ENCODE measurements around the gene ANAPC7.
"Not testable (repeated sequence)": the region's sequence is repeated elsewhere in the genome, so short reads cannot be mapped to it uniquely, and the experiment has no call there.

The ANAPC7 gene

DNA sequence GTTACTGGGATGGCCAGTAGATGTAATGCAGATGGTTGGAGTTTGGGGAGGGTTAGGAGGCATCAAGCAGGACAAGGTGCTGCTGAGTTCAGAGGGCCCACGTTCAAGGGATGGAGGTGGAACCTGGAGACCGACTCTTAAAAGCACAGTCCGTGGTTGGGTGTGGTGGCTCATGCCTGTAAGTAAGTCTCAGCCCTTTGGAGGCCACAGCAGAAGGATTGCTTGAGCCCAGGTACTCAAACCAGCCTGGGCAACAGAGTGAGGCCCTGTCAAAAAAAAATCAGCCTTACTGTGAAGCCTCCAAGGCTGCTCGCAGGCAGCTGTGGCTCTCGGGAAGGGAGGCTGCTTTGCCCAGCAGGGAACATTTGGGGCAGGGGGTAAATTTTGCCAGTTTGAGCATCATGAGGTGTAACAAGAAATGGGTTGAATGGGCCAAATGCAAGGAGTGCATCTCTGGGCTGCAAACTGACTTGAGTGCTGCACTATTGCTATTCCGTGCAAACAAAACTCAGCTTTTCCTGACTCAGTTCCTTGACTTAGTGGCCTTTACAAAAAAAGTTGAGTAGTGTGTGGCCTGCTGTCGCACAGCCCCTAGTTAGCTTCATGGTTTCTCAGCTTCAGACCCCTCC lies 55.0 kb downstream of the ANAPC7 start:
- no peak for DNase-seq (ENCODE audit: low read depth)

DNA sequence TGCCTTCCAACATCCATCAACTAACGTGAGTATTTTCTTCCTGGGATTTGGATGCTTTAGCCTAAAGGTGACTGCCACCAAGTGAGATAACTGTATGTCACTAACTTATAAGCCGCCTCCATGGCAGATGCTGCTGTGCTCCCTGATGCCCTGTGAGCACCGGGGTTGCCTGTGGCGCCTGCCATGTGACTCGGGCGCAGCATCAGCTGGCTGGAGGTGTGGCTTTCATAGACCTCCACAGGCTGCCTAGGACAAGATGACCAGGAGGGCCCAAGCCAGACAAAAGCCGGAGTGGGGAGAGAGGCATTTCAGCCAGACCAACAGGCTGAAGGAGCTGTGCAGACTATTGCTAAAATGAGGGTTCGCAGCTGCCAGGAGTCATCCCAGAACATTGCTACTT lies 55.7 kb downstream of the ANAPC7 start:
- DNase-seq (ENCODE audit: low read depth) = no peak

DNA sequence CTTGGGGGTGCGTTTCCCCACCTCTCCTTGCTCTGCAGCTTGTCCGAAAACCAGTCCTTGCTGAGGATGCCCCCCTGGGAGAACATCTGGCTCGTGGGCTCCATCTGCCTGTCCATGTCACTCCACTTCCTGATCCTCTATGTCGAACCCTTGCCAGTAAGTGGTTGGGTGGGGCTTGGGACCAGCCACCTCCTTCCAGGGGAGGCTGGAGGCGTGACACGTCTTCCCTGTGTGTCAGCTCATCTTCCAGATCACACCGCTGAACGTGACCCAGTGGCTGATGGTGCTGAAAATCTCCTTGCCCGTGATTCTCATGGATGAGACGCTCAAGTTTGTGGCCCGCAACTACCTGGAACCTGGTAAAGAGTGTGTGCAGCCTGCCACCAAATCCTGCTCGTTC lies 57.5 kb downstream of the ANAPC7 start:
- no peak for DNase-seq (ENCODE audit: low read depth)

DNA sequence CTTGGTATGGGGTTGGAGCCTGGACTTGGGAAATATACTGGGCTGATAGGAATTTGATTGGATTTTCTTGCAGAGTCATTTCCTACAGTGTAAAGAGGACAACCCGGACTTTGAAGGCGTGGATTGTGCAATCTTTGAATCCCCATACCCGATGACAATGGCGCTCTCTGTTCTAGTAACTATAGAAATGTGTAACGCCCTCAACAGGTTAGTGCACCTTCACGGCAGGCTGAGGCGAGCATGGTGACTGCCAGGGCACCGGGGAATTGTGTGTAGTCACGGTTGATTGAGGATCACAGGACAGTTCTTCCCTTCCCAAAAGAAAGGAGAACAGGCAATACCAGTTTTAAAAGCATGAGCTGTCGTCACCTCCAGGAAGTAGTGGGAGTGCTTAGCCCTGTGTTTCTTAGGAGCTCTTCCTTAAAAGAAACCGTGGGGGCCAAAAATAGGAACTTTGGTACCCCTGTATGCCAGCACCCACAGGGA lies 58.3 kb downstream of the ANAPC7 start:
- DNase-seq (ENCODE audit: low read depth) = no peak

DNA sequence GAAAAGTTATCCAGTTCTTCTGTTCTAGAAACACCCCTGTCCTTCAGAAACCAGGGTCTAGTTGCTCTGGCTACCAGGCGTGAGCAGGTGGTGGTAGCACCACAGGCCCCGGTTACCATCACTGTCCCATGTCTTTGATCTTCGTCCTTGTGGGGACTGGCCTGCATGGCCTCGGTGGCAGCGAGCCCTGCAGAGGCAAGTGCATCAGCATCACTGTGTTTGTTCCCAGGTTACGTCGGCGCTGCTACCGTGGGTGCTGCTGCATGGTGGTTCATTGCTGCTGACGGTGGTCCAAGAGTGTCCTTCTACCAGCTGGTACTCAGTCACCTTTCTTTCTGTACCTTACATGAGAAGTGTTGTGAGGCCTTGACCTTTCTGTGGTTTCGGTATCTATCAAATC lies 58.9 kb downstream of the ANAPC7 start:
- DNase-seq (ENCODE audit: low read depth) = no peak

DNA sequence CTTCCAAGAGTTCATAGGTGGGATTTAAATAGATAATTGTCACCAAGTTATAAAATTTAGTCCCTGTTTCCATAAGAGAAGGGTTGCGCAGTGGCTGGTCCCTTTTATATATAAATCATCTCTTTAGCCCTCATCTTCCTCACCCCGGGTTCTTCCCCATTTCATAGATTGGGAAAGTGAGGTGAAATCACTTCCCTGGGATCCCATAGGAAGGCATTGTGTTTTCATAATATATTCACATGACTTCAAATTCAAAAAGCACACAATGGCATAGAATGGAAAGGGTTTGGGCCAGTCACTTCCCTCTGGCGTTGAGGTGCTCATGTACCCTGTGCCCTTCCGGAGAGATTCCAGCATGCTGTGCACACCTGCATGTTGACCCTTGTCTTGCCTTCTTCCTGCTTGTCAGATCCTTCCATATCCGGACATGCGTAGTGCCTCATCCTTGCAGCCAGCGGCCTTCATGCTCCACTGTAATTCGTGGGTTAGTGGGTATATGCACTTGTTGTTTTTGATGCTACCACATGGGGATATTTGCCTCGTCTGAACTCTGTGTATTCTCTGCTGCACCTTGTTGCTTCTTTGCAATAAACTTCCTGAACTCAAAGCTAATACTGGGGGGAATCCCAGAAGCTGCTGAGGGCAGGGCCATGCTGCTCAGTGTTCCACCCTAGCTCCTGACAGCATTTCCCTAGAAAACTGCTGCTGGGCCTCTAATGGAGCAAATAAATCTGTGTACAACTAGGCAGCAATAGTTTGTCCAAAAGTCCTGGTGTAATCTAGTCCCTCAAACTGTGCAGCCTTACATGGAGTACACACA lies 59.6 kb downstream of the ANAPC7 start:
- DNase-seq (ENCODE audit: low read depth) = no peak

DNA sequence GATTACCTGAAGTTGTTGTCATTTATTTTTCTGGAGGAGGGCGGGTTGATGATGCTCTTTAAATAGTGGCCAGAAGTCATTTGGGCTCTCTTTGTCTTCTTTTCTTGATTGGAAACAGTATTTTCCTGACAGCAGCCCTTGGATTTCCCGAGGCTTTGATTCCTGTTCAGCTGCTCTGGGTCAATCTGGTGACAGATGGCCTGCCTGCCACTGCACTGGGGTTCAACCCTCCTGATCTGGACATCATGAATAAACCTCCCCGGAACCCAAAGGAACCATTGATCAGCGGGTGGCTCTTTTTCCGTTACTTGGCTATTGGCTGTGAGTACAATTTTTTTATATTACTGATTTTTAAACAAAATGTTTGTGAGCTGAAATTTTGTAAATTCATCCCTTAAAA lies 60.4 kb downstream of the ANAPC7 start:
- DNase-seq (ENCODE audit: low read depth) = no peak

DNA sequence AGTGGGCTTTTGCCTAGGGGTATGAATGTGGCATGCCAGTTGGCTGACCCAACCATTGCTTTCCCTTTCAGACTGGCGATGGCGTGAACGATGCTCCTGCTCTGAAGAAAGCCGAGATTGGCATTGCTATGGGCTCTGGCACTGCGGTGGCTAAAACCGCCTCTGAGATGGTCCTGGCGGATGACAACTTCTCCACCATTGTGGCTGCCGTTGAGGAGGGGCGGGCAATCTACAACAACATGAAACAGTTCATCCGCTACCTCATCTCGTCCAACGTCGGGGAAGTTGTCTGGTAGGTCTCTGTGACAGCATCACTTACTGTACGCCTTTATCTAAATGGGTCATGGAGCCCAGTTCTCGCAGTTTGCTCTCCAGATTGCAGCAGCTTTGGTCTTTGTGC lies 61.4 kb downstream of the ANAPC7 start:
- no peak for DNase-seq (ENCODE audit: low read depth)

DNA sequence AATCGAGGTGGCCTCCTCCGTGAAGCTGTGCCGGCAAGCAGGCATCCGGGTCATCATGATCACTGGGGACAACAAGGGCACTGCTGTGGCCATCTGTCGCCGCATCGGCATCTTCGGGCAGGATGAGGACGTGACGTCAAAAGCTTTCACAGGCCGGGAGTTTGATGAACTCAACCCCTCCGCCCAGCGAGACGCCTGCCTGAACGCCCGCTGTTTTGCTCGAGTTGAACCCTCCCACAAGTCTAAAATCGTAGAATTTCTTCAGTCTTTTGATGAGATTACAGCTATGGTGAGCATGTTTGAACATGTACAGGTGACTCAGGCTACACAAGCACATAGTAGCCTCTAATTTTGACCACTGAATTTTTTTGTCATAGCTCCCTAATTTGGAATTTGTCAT lies 62.8 kb downstream of the ANAPC7 start:
- no peak for DNase-seq (ENCODE audit: low read depth)

DNA sequence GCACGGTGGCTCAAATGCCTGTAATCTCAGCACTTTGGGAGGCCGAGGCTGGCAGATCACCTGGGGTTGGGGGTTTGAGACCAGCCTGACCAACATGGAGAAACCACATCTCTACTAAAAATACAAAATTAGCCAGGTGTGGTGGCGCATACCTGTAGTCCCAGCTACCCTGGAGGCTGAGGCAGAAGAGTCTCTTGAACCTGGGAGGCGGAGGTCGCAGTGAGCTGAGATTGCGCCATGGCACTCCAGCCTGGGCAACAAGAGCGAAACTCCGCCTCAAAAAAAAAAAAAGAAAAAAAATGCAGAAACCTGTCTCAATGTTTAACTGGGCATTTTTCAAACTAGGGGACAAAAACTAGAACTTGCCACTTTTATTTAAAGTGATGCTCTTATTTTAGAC lies 63.2 kb downstream of the ANAPC7 start:
- not testable (repeated sequence) for DNase-seq (ENCODE audit: low read depth)

DNA sequence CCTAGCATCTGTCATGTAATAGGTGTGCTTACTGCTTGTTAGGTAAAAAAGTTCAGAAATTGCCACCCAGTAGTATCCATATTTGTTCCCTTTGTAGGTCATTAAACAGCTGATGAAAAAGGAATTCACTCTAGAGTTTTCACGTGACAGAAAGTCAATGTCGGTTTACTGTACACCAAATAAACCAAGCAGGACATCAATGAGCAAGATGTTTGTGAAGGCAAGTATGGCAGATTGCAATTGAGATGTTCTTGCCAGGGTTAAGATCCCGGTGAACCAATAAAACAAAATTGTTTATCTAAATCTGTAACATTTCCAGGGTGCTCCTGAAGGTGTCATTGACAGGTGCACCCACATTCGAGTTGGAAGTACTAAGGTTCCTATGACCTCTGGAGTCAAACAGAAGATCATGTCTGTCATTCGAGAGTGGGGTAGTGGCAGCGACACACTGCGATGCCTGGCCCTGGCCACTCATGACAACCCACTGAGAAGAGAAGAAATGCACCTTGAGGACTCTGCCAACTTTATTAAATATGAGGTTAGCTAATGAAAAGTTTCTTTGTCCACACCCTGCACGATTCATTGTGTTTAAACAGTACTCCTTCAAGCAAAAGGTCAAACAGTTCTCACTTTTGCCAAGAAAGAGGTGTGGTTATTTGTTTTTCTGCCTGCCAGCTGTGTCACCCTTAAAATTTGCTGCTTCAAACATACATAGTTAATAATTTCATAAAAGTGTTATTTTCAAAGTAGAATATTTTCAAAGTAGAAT lies 64.1 kb downstream of the ANAPC7 start:
- no peak for DNase-seq (ENCODE audit: low read depth)

DNA sequence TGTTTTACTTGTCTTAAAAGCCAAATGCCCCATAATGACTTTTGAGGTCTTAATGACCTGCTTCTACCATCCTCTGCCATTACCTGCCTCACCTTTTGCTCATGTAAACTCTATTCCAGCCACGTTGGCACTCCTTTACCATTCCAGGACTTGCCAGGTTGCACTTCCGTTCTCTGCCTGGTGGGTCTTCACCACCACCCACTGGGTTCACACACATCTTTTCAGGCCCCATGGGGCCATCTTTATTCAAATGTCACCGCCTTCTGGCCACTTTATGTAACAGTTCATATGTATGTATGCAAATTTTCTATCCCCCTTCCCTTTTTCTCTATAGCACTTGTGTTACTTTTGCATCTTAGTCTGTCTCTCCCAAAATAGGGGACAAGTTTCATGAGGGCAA lies 64.8 kb downstream of the ANAPC7 start:
- no peak for DNase-seq (ENCODE audit: low read depth)

DNA sequence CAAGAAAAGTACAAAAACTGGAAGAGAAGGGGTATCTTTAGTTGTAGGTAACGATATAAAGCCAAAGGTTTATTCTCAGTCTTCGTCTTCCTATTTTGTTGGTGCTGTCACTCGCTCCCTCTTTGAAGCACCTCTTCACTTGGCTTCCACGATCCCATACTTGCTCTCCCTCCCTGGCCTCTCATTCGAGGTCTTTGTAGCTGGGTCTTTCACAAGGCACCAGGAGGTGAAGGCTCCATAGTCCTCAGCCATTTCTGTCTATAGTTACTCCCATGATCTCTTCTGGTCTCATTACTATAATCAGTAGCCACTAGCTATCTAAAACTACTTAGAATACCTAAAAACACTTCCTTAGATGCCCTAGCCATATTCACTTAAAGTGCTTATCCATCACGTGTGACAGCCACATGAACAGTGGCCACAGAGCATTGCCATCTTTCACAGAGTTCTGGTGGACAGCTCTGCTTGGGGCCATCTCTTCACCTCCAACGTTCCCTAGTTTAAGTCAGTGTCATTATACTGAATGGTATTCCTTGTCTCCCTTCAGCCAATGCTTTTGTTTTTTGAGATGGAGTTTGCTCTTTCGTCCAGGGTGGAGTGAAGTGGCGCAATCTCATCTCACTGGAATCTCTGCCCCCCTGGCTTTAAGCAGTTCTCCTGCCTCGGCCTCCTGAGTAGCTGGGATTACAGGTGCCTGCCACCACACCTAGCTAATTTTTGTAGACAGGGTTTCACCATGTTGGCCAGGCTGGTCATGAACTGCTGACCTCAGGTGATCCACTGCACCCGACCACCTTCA lies 65.4 kb downstream of the ANAPC7 start:
- no peak for DNase-seq (ENCODE audit: low read depth)

DNA sequence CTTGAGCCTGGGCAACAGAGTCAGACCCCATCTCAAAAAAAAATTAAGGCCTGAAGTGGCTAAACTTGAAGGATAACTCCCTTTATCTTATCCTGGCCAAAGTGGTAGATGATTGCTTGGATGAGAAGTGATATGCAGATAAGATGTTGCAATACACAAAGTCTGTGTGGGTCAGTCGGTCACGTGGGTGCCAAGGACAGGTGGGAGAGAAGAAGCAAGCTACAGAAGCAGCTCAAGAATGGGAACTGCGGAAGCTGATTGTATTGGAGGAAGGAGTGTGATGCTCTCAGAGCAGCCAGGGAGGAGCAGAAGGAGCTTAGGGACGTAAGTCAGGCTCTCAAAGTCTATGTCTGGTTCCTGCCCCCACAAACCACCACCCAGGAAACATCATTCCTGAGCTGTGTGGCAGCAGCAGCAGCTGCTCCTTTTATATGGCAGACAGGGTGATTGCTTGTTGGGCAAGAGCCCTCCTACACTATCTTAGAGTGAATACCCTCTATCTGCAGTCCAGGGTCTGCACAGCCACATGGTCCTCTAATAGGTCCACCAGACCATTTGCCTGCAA lies 67.9 kb downstream of the ANAPC7 start:
- DNase-seq (ENCODE audit: low read depth) = no peak

DNA sequence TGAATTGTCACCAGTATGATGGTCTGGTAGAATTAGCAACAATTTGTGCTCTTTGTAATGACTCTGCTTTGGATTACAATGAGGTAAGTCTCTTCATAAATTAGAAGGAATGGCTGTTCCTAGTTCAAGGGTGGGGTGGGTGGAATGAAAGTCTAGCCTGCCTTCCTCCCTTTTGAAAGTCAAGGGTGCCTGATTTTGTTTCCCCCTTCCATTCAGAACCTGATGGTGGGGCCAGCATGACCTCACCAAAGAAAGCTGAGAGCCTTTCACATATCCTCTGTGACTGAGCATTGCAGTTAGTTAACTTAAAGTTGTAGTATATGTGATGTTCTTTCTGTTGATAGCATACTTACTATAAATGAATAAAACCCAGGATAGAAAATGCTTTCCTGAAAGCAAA lies 70.3 kb downstream of the ANAPC7 start:
- DNase-seq (ENCODE audit: low read depth) = no peak

DNA sequence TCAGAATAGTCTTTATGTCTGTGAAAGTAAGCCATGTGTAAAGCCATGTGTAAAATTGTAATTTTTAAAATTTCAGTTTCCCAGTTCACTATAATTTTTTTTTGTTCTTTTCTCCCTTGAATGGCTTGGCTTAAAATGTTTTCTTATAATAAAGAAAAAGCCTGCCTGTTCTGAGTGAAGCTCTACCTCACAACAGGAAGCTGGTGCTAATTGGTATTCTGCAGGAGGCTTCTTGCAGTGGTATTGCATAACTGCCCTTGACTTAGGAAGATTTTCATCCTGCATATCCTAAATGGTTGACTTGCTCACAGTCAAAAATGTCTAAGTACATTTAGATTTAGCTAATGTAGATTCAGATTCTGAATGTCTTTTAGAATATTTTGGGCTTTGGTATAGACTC lies 73.0 kb downstream of the ANAPC7 start:
- no peak for DNase-seq (ENCODE audit: low read depth)

DNA sequence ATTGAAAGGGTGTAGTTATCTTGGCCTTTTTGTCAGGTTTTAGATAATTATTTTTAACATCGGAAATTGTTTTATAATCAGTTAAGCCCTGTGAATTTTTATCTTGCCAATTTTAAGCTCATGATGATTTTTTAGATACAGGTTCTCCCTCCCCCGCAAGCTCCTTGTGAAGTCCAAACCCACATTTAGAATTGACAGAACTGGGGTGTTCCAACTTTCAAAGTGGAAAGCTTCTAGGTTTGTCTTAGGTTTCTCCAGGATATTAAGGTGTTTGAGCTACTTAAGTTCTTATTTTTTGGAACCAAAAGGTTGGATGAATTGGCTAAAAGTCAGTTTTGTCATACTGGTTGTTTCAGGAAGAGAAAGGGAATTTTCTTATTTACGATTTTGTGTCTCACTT lies 73.4 kb downstream of the ANAPC7 start:
- no peak for DNase-seq (ENCODE audit: low read depth)

DNA sequence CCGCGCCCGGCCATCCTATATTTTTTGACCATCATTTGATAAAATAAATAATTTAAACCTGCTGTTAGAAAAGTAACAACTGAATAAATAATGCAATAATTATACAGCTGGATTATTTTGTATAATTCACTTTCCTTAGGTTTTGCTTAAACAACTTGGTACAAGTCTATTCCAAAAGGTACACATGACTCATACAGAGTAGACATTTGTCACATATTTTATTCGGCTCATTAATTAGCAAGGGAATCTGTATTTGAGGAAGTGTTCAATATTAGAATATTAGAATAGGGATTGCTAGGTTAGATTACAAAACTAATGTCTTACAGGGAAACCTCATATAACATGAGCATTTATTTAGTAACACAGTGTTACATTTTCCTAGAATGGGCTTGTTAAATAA lies 73.8 kb downstream of the ANAPC7 start:
- DNase-seq (ENCODE audit: low read depth) = no peak
